ENCODE measurements around the gene LRRD1. TPM values are rescaled to one million over a fixed set of nuclear protein-coding genes. Genes with fewer than 3 reads are reported as not detected.

The LRRD1 gene
- total and polyA plus RNA-seq, 2 of the 13 experiments (the other 11 are each of a cell fraction or from before 2014, with no cell fraction given), result 0.03 TPM; not detected in 1

GRCh38 chr7:92134271-92135051, 44.5 kb downstream of the LRRD1 start, which contains the start of gene CYP51A1 (continued):
- no peak for TF ChIP-seq SMAD9 (CRISPR knock-in tag; IDR thresholded peaks at IDR 0.05)
- TF ChIP-seq GPN1 (CRISPR knock-in tag; IDR thresholded peaks at IDR 0.05; ENCODE audit: borderline replicate concordance), result peak; percentile 33; the same call in 1 of the 2 replicates
- peak; percentile 82 for TF ChIP-seq XRCC5 (optimal IDR thresholded peaks at IDR 0.05; ENCODE audit: low read length)
- TF ChIP-seq, protein P1, sequence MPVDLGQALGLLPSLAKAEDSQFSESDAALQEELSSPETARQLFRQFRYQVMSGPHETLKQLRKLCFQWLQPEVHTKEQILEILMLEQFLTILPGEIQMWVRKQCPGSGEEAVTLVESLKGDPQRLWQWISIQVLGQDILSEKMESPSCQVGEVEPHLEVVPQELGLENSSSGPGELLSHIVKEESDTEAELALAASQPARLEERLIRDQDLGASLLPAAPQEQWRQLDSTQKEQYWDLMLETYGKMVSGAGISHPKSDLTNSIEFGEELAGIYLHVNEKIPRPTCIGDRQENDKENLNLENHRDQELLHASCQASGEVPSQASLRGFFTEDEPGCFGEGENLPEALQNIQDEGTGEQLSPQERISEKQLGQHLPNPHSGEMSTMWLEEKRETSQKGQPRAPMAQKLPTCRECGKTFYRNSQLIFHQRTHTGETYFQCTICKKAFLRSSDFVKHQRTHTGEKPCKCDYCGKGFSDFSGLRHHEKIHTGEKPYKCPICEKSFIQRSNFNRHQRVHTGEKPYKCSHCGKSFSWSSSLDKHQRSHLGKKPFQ (CRISPR knock-in tag; IDR thresholded peaks at IDR 0.05; ENCODE audit: insufficient replicate concordance), result peak; percentile 97
- 0 out of 2 replicates have a peak, but pooled peaks have one; percentile 58 for TF ChIP-seq ZNF672 (CRISPR knock-in tag; IDR thresholded peaks at IDR 0.05)
- TF ChIP-seq PCBP2 (optimal IDR thresholded peaks at IDR 0.05; ENCODE audit: low read depth, low read length, poor library complexity, severe bottlenecking), result no peak
- no peak for TF ChIP-seq KDM1A (CRISPR knock-in tag; IDR thresholded peaks at IDR 0.05)
- TF ChIP-seq MBD4 (IDR thresholded peaks at IDR 0.05; ENCODE audit: borderline replicate concordance, low read length), result no peak
- TF ChIP-seq ZNF530 (CRISPR knock-in tag; IDR thresholded peaks at IDR 0.05; ENCODE audit: low read depth), result no peak
- TF ChIP-seq PHF5A (CRISPR knock-in tag; IDR thresholded peaks at IDR 0.05; ENCODE audit: low read depth, unreplicated experiment), result no peak
- TF ChIP-seq THYN1 (CRISPR knock-in tag; IDR thresholded peaks at IDR 0.05; ENCODE audit: borderline replicate concordance, low read depth), result no peak
- TF ChIP-seq, protein P2, sequence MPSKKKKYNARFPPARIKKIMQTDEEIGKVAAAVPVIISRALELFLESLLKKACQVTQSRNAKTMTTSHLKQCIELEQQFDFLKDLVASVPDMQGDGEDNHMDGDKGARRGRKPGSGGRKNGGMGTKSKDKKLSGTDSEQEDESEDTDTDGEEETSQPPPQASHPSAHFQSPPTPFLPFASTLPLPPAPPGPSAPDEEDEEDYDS (CRISPR knock-in tag; IDR thresholded peaks at IDR 0.05), result peak; percentile 93
- TF ChIP-seq, protein P3, sequence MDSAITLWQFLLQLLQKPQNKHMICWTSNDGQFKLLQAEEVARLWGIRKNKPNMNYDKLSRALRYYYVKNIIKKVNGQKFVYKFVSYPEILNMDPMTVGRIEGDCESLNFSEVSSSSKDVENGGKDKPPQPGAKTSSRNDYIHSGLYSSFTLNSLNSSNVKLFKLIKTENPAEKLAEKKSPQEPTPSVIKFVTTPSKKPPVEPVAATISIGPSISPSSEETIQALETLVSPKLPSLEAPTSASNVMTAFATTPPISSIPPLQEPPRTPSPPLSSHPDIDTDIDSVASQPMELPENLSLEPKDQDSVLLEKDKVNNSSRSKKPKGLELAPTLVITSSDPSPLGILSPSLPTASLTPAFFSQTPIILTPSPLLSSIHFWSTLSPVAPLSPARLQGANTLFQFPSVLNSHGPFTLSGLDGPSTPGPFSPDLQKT (CRISPR knock-in tag; IDR thresholded peaks at IDR 0.05; ENCODE audit: borderline replicate concordance), result no peak
- peak; percentile 65 for TF ChIP-seq U2AF1 (optimal IDR thresholded peaks at IDR 0.05; ENCODE audit: low read depth, low read length)
- no peak for TF ChIP-seq CENPX (CRISPR knock-in tag; IDR thresholded peaks at IDR 0.05)
- TF ChIP-seq ZNF343 (CRISPR knock-in tag; IDR thresholded peaks at IDR 0.05), result peak; percentile 93; the same call in 1 of the 2 replicates
- TF ChIP-seq, protein P4, sequence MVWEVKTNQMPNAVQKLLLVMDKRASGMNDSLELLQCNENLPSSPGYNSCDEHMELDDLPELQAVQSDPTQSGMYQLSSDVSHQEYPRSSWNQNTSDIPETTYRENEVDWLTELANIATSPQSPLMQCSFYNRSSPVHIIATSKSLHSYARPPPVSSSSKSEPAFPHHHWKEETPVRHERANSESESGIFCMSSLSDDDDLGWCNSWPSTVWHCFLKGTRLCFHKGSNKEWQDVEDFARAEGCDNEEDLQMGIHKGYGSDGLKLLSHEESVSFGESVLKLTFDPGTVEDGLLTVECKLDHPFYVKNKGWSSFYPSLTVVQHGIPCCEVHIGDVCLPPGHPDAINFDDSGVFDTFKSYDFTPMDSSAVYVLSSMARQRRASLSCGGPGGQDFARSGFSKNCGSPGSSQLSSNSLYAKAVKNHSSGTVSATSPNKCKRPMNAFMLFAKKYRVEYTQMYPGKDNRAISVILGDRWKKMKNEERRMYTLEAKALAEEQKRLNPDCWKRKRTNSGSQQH (CRISPR knock-in tag; IDR thresholded peaks at IDR 0.05; ENCODE audit: low read depth), result no peak
- no peak; the same call in 1 of the 2 replicates for TF ChIP-seq ZSCAN29 (CRISPR knock-in tag; conservative IDR thresholded peaks at IDR 0.05)
- 0 out of 2 replicates have a peak, but pooled peaks have one; percentile 49 for TF ChIP-seq ZKSCAN8 (CRISPR knock-in tag; IDR thresholded peaks at IDR 0.05; ENCODE audit: borderline replicate concordance)
- TF ChIP-seq, protein P5, sequence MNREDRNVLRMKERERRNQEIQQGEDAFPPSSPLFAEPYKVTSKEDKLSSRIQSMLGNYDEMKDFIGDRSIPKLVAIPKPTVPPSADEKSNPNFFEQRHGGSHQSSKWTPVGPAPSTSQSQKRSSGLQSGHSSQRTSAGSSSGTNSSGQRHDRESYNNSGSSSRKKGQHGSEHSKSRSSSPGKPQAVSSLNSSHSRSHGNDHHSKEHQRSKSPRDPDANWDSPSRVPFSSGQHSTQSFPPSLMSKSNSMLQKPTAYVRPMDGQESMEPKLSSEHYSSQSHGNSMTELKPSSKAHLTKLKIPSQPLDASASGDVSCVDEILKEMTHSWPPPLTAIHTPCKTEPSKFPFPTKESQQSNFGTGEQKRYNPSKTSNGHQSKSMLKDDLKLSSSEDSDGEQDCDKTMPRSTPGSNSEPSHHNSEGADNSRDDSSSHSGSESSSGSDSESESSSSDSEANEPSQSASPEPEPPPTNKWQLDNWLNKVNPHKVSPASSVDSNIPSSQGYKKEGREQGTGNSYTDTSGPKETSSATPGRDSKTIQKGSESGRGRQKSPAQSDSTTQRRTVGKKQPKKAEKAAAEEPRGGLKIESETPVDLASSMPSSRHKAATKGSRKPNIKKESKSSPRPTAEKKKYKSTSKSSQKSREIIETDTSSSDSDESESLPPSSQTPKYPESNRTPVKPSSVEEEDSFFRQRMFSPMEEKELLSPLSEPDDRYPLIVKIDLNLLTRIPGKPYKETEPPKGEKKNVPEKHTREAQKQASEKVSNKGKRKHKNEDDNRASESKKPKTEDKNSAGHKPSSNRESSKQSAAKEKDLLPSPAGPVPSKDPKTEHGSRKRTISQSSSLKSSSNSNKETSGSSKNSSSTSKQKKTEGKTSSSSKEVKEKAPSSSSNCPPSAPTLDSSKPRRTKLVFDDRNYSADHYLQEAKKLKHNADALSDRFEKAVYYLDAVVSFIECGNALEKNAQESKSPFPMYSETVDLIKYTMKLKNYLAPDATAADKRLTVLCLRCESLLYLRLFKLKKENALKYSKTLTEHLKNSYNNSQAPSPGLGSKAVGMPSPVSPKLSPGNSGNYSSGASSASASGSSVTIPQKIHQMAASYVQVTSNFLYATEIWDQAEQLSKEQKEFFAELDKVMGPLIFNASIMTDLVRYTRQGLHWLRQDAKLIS (CRISPR knock-in tag; IDR thresholded peaks at IDR 0.05), result no peak
- TF ChIP-seq ZNF10 (CRISPR knock-in tag; IDR thresholded peaks at IDR 0.05; ENCODE audit: borderline replicate concordance, low read depth), result no peak; the same call in 1 of the 2 replicates

Measured in HepG2 (cell line).